Measurements from ENCODE around the gene KRT23.

DNA sequence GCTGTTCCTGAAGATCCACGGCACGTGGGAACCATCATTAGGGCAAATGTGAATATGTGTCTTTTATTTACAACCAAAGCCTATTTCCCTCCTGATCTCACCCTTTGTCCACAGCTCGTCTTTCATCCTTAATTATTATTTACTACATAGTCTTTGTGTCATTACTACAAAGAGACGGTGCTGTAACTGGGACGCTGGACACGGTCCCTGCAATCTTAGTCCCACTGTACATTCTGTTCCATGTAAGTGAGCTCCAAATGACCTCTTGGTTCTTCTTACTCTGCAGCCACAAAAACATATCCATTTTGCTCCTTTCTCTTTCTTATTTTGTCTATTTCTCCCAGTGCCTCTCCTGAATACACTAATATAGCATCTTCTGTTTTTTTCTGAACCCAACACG, 12.7 kb upstream of the KRT23 start:
- no peak for TF ChIP-seq ZNF214 (tag by site-specific recombination; IDR thresholded peaks at IDR 0.05; ENCODE audit: borderline replicate concordance)
- no peak for TF ChIP-seq ZNF561 (tag by site-specific recombination; IDR thresholded peaks at IDR 0.05; ENCODE audit: borderline replicate concordance)
- no peak for TF ChIP-seq ZNF140 (tag by site-specific recombination; IDR thresholded peaks at IDR 0.05)
- TF ChIP-seq ZNF114 (tag by site-specific recombination; IDR thresholded peaks at IDR 0.05) = no peak
- no peak for TF ChIP-seq YY1 (tag by site-specific recombination; IDR thresholded peaks at IDR 0.05)
- TF ChIP-seq, protein P1, sequence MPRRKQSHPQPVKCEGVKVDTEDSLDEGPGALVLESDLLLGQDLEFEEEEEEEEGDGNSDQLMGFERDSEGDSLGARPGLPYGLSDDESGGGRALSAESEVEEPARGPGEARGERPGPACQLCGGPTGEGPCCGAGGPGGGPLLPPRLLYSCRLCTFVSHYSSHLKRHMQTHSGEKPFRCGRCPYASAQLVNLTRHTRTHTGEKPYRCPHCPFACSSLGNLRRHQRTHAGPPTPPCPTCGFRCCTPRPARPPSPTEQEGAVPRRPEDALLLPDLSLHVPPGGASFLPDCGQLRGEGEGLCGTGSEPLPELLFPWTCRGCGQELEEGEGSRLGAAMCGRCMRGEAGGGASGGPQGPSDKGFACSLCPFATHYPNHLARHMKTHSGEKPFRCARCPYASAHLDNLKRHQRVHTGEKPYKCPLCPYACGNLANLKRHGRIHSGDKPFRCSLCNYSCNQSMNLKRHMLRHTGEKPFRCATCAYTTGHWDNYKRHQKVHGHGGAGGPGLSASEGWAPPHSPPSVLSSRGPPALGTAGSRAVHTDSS (tag by site-specific recombination; IDR thresholded peaks at IDR 0.05) = no peak
- TF ChIP-seq, protein P2, sequence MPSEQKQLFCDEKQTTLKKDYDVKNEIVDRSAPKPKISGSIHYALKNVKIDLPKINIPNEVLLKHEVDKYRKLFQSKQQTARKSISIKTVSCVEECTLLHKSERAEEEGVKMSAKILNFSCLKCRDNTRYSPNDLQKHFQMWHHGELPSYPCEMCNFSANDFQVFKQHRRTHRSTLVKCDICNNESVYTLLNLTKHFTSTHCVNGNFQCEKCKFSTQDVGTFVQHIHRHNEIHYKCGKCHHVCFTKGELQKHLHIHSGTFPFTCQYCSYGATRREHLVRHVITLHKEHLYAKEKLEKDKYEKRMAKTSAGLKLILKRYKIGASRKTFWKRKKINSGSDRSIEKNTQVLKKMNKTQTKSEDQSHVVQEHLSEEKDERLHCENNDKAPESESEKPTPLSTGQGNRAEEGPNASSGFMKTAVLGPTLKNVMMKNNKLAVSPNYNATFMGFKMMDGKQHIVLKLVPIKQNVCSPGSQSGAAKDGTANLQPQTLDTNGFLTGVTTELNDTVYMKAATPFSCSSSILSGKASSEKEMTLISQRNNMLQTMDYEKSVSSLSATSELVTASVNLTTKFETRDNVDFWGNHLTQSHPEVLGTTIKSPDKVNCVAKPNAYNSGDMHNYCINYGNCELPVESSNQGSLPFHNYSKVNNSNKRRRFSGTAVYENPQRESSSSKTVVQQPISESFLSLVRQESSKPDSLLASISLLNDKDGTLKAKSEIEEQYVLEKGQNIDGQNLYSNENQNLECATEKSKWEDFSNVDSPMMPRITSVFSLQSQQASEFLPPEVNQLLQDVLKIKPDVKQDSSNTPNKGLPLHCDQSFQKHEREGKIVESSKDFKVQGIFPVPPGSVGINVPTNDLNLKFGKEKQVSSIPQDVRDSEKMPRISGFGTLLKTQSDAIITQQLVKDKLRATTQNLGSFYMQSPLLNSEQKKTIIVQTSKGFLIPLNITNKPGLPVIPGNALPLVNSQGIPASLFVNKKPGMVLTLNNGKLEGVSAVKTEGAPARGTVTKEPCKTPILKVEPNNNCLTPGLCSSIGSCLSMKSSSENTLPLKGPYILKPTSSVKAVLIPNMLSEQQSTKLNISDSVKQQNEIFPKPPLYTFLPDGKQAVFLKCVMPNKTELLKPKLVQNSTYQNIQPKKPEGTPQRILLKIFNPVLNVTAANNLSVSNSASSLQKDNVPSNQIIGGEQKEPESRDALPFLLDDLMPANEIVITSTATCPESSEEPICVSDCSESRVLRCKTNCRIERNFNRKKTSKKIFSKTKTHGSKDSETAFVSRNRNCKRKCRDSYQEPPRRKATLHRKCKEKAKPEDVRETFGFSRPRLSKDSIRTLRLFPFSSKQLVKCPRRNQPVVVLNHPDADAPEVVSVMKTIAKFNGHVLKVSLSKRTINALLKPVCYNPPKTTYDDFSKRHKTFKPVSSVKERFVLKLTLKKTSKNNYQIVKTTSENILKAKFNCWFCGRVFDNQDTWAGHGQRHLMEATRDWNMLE (tag by site-specific recombination; conservative IDR thresholded peaks at IDR 0.05; ENCODE audit: low read depth) = no peak
- TF ChIP-seq ZNF146 (tag by site-specific recombination; IDR thresholded peaks at IDR 0.05) = no peak
- TF ChIP-seq ZBTB7A (tag by site-specific recombination; IDR thresholded peaks at IDR 0.05; ENCODE audit: low read depth) = no peak
- TF ChIP-seq ZNF777 (tag by site-specific recombination; IDR thresholded peaks at IDR 0.05; ENCODE audit: borderline replicate concordance) = no peak
- no peak for TF ChIP-seq ZFP3 (tag by site-specific recombination; IDR thresholded peaks at IDR 0.05; ENCODE audit: low read depth)

All from HEK293 (cell line).